Neutrophil (primary cell): ENCODE results near the gene LHB.
"Not testable (repeated sequence)": the region's sequence is repeated elsewhere in the genome, so short reads cannot be mapped to it uniquely, and the experiment has no call there.

ENCODE experiments used
- H3K27ac ChIP-seq: fragments of 200-600 bp; sonication (generic); 2 replicates; pipeline ENCODE4 v1.5.1; 2016; ENCODE audit warnings: mild to moderate bottlenecking, moderate library complexity
- H3K27me3 ChIP-seq: fragments of 200-600 bp; sonication (generic); 2 replicates; pipeline ENCODE4 v1.6.0; 2016; ENCODE audit warnings: mild to moderate bottlenecking
- H3K36me3 ChIP-seq: fragments of 200-600 bp; sonication (generic); 2 replicates; pipeline ENCODE4 v1.5.1; 2017
- H3K4me1 ChIP-seq, 2 experiments: fragments of 200-600 bp in 1 of 2; sonication (generic) in 1 of 2; 1 replicate in 1 of 2; 2 replicates in 1 of 2; pipeline versions ENCODE4 v1.5.1 to v1.6.1; 2013 to 2016; ENCODE audit warnings: low read depth in 1 of 2, low read length in 1 of 2, mild to moderate bottlenecking in 1 of 2, moderate library complexity in 1 of 2; ENCODE audit not compliant: control insufficient read depth in 1 of 2, insufficient read depth in 1 of 2
- H3K4me3 ChIP-seq, 2 experiments: fragments of 200-600 bp in 1 of 2; sonication (generic) in 1 of 2; 1 replicate in 1 of 2; 2 replicates in 1 of 2; pipeline ENCODE4 v1.5.1; 2013 to 2016; ENCODE audit warnings: low read depth in 1 of 2, low read length in 1 of 2, mild to moderate bottlenecking in 1 of 2, moderate library complexity in 1 of 2
- H3K9me3 ChIP-seq: fragments of 200-600 bp; sonication (generic); 2 replicates; pipeline ENCODE4 v1.5.1; 2016
- TF ChIP-seq, protein P1 (sequence below): fragments of 200-600 bp; sonication (generic); IDR thresholded peaks from 2 replicates; pipeline ENCODE4 v1.5.1; 2016; ENCODE audit warnings: antibody characterized with exemption

LHB gene

DNA sequence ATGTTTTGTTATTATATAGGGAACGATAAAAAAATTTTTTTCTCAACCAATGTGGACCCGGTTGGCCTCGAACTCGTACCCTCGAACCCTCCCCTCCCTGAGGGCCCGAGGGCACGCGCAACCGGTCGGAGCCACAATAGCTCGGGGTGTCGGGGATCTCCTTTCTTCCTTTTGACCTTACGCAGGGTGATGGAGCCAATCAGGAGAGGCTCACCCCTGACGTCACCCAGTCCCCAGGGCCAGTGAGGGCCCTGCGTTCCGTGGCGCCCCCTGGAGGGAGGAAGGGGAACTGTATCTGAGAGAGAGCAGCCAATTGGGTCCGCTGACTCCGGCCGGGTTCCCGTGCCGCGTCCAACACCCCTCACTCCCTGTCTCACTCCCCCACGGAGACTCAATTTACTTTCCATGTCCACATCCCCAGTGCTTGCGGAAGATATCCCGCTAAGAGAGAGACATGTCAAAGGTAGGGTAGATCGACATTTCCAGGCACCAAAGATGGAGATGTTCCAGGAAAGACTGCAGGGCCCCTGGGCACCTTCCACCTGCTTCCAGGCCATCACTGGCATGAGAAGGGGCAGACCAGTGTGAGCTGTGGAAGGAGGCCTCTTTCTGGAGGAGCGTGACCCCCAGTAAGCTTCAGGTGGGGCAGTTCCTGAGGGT lies 14.9 kb upstream of the LHB start, which contains the start of gene CGB2:
Gene CGB2 (plus strand): TSS at position 249 of the 660 bp plus-strand sequence. CDS start 206 bp downstream, at position 455.
- H3K27me3 ChIP-seq, H3K9me3 ChIP-seq, H3K27ac ChIP-seq, H3K4me1 ChIP-seq, H3K36me3 ChIP-seq, H3K4me3 ChIP-seq: not testable (repeated sequence)

DNA sequence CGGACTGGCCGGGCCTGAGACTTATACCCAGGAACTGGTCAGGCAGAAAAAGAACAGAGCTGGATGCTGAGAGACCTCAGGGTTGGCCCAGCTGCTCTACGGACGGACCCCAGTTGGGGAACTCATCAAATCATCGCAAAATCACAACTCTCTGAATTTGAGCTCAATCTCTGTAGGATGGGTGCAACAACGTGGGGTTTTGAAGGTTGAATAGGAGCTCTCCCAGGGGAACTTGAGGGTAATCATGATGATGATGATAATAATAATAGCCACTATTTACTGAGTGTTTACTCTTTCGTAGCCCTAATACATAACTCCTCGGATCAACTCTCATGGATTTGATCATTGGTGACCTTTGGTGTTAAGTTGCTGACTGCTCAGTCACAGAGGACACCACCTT lies 13.4 kb upstream of the LHB start:
- not testable (repeated sequence) for H3K27me3 ChIP-seq, H3K36me3 ChIP-seq, H3K9me3 ChIP-seq, H3K27ac ChIP-seq, H3K4me3 ChIP-seq, H3K4me1 ChIP-seq

DNA sequence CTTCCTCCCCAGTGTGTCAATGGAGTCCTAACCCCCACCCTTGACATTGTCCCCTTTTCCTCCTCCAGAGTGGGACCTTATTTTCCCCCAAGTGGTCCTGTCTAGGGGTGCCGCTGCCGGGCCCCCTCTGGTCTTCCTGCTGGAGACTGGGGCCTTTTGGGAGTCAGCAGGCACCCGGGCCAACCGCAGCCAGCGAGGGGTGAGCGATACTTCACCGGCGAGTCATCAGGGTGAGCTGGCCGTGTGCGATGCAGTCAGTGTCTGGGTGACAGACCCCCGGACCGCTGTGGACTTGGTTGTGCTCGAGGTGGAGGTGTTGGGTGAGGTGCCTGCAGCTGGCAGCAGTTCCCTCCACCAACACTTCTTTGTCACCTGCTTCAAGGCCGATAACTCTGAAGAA lies 12.9 kb upstream of the LHB start:
- H3K9me3 ChIP-seq, H3K27me3 ChIP-seq, H3K4me1 ChIP-seq, H3K27ac ChIP-seq, H3K36me3 ChIP-seq, H3K4me3 ChIP-seq: not testable (repeated sequence)

DNA sequence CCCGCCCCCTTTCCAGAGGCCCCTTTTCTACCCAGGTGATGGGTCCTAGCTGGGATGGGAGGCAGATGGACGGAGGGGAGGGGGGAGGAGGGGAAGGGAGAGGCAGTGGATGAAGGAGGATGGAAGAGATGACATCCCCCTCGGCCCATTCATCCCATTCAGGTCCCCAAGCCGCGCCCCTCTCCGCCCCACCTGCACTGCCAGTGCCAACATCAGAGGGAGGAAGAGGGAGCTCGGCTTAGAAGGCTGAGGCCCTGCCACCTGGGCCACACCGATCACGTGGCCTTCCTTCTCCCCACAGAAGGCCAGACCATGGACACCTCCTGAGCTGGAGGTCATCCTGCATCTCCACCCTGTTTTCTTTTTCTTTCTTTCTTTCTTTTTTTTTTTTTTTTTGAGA lies 11.8 kb upstream of the LHB start:
- not testable (repeated sequence) for H3K9me3 ChIP-seq, H3K27ac ChIP-seq

DNA sequence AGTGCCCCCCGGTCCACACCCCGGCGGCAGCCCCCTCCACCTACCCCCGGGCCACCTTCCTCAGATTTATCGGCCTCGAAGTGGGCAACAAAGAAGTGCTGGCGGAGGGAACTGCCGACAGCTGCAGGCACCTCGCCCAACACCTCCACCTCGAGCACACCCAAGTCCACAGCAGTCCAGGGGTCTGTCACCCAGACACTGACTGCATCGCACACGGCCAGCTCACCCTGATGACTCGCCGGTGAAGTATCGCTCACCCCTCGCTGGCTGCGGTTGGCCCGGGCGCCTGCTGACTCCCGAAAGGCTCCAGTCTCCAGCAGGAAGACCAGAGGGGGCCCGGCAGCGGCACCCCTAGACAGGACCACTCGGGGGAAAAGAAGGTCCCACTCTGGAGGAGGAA lies 8.7 kb upstream of the LHB start:
- not testable (repeated sequence) for H3K9me3 ChIP-seq, H3K36me3 ChIP-seq, H3K4me1 ChIP-seq, H3K4me3 ChIP-seq, H3K27ac ChIP-seq
- peaks cover 20% of the 10 kb centered on the region for H3K27me3 ChIP-seq

More for the DNA sequence above, 11.8 kb upstream of the LHB start:
- not testable (repeated sequence) for H3K4me1 ChIP-seq, H3K36me3 ChIP-seq, H3K27me3 ChIP-seq, H3K4me3 ChIP-seq

DNA sequence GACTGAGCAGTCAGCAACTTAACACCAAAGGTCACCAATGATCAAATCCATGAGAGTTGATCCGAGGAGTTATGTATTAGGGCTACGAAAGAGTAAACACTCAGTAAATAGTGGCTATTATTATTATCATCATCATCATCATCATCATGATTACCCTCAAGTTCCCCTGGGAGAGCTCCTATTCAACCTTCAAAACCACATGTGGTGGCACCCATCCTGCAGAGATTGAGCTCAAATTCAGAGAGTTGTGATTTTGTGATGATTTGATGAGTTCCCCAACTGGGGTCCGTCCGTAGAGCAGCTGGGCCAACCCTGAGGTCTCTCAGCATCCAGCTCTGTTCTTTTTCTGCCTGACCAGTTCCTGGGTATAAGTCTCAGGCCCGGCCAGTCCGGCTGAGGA lies 8.2 kb upstream of the LHB start:
- H3K4me1 ChIP-seq, H3K36me3 ChIP-seq, H3K4me3 ChIP-seq, H3K9me3 ChIP-seq, H3K27ac ChIP-seq: not testable (repeated sequence)
- peaks cover 26% of the 10 kb centered on the region for H3K27me3 ChIP-seq

DNA sequence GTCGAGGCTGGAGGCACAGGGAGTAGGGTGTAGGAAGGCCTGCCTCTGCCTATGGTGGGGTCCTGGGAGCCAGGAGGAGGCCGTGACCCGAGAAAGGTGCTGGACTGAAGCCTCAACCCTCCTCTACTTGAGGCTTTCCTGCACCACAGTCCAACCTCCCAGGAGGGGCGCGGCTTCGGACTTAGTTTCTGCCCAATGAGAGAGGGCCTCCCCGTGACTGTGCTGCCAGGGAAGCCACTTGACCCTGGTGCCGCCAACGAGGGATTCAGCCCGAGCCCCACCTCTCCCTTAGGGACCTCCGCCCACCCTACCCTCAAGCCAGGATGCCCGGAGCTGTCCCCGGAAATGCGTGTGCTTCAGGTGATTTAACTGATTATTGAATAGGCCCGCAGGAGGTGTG lies 7.3 kb upstream of the LHB start, which contains the start of gene CGB3:
Gene CGB3 (minus strand): TSS at position 101 of the 400 bp plus-strand sequence. CDS start 362 bp downstream, outside the sequence.
- H3K4me1 ChIP-seq, H3K36me3 ChIP-seq, H3K9me3 ChIP-seq, H3K27ac ChIP-seq, H3K4me3 ChIP-seq: not testable (repeated sequence)
- H3K27me3 ChIP-seq, result peaks cover 34% of the 10 kb centered on the region

DNA sequence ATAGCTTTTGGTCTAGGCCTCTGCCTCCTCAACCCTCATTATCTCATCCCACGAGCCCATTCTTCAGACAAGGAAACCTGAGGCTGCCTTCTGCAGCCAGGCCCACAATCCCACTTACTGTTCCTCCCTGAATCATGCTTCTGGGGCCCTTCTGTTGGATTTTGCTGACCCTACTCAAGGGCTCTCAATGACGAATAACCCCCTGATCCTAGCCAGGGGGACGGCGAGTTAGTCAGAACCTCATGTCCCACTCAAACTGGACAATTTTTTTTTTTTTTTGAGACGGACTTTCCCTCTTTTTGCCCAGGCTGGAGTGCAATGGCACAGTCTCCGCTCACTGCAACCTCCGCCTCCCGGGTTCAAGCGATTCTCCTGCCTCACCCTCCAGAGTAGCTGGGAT lies 5.2 kb upstream of the LHB start:
- H3K27me3 ChIP-seq, result peaks cover 55% of the 10 kb centered on the region
- no peaks in the 10 kb centered on the region for H3K36me3 ChIP-seq
- H3K4me1 ChIP-seq, result peaks cover 23% of the 10 kb centered on the region in 2 experiments
- no peak overlapping the region for H3K27ac ChIP-seq
- TF ChIP-seq, protein P1, sequence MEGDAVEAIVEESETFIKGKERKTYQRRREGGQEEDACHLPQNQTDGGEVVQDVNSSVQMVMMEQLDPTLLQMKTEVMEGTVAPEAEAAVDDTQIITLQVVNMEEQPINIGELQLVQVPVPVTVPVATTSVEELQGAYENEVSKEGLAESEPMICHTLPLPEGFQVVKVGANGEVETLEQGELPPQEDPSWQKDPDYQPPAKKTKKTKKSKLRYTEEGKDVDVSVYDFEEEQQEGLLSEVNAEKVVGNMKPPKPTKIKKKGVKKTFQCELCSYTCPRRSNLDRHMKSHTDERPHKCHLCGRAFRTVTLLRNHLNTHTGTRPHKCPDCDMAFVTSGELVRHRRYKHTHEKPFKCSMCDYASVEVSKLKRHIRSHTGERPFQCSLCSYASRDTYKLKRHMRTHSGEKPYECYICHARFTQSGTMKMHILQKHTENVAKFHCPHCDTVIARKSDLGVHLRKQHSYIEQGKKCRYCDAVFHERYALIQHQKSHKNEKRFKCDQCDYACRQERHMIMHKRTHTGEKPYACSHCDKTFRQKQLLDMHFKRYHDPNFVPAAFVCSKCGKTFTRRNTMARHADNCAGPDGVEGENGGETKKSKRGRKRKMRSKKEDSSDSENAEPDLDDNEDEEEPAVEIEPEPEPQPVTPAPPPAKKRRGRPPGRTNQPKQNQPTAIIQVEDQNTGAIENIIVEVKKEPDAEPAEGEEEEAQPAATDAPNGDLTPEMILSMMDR, result no peak
- H3K9me3 ChIP-seq, result no peaks in the 10 kb centered on the region
- H3K4me3 ChIP-seq, result no peak overlapping the region

DNA sequence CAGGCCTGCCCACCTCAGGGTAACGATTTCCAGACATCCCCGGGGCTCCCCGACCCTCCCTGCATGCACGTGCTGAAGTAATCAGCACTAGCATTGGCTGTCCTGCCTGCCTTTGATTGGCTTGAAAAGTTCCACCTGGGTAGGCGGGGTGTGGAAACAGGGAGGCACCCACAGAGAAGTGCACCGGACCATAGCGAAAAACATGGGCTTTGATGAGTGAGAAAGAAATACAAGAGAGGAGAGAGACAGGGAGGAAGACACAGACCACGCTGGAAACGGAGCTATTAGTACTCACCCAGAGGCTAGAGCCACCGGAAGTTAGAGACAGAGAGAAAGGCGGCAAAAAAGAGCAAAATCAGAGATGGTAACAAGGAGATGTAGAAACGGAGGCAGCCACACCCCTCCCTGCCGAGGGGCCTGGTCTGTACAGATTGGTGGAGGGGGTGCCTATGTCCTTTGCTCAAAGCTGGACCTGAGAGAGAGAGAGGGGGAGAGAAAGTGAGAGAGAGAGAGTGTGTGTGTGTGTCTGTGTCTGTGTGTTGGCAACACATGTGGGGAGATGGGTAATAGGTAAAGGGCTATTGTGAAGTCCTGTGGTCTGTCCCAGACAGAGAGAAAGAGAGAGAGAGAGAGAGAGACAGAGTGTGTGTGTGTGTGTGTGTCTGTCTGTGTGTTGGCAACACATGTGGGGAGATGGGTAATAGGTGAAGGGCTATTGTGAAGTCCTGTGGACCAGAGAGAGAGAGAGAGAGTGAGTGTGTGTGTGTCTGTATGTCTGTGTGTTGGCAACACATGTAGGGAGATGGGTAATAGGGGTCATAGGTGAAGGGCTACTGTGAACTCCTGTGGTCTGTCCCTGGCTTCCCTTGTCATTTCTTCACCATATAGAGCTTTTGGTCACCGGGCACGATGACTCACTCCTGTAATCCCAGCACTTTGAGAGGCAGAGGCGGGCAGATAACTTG lies 4.3 kb upstream of the LHB start:
- Histone ChIP-seq H3K4me3 (no peak overlapping the region), H3K36me3 (peaks cover 1% of the 10 kb centered on the region), H3K9me3 (no peaks in the 10 kb centered on the region), H3K27ac (no peak overlapping the region), H3K4me1 (peaks cover 23% of the 10 kb centered on the region in 2 experiments), H3K27me3 (peaks cover 57% of the 10 kb centered on the region)
- TF ChIP-seq, protein P1, result no peak
